Astrocyte of the spinal cord (primary cell): ENCODE results near the gene HPD.
A peak's percentile ranks its signal among the peaks of the same experiment; 100 is the strongest.
"Not testable (repeated sequence)": the region's sequence is repeated elsewhere in the genome, so short reads cannot be mapped to it uniquely, and the experiment has no call there.

Source experiments
- DNase-seq: peaks from one replicate; pipeline ENCODE4 v3.0.0; 2011; ENCODE audit warnings: low read depth, low spot score
- H3K4me3 ChIP-seq: 2 replicates; pipeline ENCODE4 v1.5.1; 2011; ENCODE audit warnings: low read depth, mild to moderate bottlenecking, low read length, moderate library complexity
- in situ Hi-C: cut with HindIII; loops from 2 replicates; pipeline ENCODE4 v1.10.0; 2017; ENCODE audit warnings: low sequenced_read_pairs
- TF ChIP-seq, protein P1 (sequence below): IDR thresholded peaks from 2 replicates; pipeline ENCODE4 v1.5.1; 2012; ENCODE audit warnings: low read depth, mild to moderate bottlenecking, low read length, inconsistent platforms

HPD gene

DNA sequence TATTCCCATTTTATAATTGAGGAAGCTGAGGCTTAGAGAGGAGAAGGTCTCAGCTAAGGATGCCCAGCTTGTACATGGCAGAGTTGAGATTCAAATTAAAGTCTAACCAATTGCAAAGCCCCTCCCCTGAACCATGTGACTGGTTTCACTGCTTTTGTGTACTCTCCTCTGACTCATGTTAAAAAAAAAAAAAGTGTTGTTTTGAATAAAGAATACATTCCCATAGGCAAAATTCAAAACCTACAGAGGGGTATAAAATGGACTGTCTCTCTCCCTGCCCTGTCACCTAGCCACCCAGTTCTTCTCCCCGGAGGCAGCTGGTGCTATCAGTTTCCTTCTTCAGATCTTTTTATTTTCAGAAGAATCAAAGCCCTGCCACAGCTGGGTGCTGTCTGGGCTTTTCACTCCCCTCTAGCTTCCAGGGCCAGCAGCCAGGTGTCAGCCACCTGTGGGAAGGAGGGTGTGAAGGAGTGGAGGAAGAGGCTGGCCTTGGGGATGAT, 35.4 kb upstream of the HPD start:
- DNase-seq, result peak; percentile 67
- no peak overlapping the region for H3K4me3 ChIP-seq
- in situ Hi-C loops, result no loop called here
- TF ChIP-seq, protein P1, sequence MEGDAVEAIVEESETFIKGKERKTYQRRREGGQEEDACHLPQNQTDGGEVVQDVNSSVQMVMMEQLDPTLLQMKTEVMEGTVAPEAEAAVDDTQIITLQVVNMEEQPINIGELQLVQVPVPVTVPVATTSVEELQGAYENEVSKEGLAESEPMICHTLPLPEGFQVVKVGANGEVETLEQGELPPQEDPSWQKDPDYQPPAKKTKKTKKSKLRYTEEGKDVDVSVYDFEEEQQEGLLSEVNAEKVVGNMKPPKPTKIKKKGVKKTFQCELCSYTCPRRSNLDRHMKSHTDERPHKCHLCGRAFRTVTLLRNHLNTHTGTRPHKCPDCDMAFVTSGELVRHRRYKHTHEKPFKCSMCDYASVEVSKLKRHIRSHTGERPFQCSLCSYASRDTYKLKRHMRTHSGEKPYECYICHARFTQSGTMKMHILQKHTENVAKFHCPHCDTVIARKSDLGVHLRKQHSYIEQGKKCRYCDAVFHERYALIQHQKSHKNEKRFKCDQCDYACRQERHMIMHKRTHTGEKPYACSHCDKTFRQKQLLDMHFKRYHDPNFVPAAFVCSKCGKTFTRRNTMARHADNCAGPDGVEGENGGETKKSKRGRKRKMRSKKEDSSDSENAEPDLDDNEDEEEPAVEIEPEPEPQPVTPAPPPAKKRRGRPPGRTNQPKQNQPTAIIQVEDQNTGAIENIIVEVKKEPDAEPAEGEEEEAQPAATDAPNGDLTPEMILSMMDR, result no peak

DNA sequence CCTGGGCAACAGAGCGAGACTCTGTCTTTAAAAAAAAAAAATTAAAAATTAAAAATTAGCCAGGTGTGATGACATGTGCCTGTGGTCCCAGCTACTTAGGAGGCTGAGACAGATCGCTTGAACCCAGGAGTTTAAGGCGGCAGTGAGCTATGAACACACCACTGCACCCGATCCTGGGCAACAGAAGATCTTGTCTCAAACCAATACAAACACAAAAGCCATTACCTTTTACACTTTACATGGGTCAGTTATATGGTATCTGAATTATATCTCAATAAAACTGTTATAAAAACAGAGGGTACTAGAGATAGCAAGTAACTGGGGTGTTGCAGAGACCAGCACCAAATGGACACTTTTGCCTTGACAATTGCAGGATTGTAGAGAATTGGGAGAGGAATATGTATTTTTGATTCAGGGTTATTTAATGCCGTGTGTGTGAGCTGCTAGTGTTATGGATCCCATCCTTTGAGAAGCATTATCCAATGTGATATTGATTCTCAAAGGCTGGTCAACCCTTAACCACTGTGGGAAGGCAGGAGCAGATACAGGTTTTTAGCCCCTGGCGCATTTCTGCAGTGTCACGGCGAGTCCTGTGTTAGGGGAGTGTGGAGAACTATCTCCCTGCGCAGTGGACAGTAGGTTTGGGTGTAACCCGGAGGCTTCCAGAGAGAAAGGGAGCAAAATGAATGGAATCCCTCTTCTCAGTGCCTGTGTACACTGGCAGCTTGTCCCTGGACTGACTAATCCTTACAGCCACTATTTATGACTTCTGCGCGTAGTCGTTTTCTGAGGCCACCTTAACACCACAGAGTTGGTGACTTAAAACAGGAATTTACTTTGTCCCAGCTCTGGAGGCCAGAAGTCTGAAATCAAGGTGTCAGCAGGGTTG, 34.3 kb upstream of the HPD start:
- no peak for DNase-seq
- no peak overlapping the region for H3K4me3 ChIP-seq
- TF ChIP-seq, protein P1, result no peak
- in situ Hi-C loops, result no loop called here

DNA sequence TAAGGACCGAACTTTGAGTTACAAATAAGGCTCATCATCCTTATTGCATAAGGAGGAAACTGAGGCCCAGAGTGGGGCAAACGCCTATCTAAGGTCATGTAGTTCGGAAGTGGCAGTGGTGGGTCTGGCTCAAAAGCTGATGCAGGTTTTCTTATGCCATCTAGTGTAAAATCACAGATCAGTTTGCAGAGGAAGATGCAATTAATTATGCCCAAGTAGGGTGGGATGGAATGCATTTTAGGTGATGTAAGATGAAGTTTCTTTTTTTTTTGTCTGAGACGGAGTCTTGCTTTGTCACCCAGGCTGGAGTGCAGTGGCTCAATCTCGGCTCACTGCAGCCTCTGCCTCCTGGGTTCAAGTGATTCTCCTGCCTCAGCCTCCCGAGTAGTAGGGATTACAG, 31.0 kb upstream of the HPD start:
- in situ Hi-C loops, DNase-seq: not testable (repeated sequence)
- peak overlapping the region; percentile 74 for H3K4me3 ChIP-seq

DNA sequence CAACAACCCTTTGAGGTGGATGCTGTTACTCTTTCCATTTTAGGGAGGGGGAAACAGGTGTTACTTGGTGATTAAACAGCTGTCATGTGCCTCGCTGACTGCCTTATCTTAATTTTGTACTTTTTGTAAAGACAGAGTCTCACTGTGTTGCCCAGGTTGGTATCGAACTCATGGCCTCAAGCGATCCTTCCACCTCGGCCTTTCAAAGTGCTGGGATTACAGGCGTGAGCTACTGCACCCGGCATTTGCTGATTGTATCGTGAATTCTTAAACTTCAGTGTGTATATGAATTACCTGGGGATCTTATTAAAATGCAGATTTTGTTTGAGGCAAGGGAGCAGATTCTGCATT, 30.6 kb upstream of the HPD start:
- TF ChIP-seq, protein P1, result no peak
- in situ Hi-C loops, result no loop called here
- H3K4me3 ChIP-seq, result peak overlapping the region; percentile 74
- DNase-seq, result no peak

DNA sequence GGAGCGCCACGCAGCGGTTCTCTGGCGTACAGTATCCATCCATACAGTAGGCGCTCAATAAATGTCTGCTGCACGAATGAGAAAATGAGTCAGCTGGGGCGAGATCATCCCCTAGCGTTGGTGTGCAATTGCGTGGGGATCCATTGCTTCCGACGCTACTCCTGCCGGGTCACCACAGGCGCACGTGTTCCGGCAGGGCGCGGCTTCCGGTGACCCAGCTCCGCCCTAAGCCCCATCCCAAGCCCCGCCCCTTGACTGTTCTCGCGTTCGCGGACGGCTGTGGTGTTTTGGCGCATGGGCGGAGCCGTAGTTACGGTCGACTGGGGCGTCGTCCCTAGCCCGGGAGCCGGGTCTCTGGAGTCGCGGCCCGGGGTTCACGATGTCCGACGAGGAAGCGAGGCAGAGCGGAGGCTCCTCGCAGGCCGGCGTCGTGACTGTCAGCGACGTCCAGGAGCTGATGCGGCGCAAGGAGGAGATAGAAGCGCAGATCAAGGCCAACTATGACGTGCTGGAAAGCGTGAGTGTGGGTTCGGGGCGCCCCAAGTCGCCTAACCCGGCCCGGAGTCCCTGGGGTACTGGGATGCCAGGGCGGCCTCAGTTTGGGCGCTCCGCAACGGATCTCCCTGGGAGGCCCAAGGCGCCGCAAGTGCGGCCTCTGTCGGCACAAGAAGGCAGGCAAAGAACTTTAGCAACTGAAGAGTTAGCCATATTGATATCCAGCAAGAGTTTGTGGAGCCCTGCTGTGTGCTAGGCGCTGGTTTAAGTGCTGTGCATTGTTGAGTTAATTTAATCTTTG, 30.0 kb upstream of the HPD start, which contains the start of gene PSMD9:
PSMD9 (plus strand) TSS at position 313 of the 796 bp plus-strand sequence; CDS start at position 380, 67 bp downstream.
- TF ChIP-seq, protein P1, result peak; percentile 87
- H3K4me3 ChIP-seq, result peak within 1 kb of the TSS; percentile 74
- DNase-seq, result peak; percentile 98
- in situ Hi-C loops, result no loop called here

DNA sequence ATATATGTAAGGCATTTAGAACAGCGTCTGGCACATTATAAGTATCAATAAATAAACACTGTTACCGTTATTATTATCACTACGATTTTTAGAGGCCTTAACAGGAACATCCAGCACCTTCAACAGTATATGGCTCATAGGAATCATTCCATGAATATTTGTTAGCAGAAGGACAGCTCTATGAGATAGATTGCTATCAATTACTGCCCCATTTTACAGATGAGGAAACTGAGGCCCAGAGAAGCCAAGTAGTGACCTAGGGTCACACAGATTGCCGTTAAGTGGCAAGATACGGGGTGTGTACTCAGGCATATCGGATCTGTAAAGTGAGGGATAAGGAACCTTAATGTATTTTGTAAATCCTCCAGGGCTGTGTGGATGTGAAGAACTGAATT, 29.4 kb upstream of the HPD start:
- TF ChIP-seq, protein P1, result no peak
- no peak for DNase-seq
- H3K4me3 ChIP-seq, result peak overlapping the region; percentile 74
- in situ Hi-C loops, result no loop called here

DNA sequence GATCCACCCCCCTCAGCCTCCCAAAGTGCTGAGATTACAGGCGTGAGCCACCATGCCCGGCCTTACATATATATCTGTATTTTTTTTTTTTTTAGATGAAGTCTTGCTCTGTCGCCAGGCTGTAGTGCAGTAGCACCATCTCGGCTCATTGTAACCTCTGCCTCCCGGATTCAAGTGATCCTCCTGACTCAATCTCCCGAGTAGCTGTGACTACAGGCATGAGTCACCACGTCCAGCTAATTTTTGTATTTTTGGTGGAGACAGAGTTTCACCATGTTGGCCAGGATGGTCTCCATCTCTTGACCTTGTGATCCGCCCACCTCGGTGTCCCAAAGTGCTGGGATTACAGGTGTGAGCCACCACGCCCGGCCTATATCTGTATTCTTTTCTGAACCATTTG, 26.5 kb upstream of the HPD start:
- in situ Hi-C loops, H3K4me3 ChIP-seq, DNase-seq: not testable (repeated sequence)
